ENCODE measurements around the gene AGBL1. TPM values are rescaled to one million over a fixed set of nuclear protein-coding genes. Genes with fewer than 3 reads are reported as not detected.

Gene AGBL1
- total RNA-seq, 1 donor, result not detected

GRCh38 chr15:86042226-86042625, 37.4 kb upstream of the AGBL1 start:
- TF ChIP-seq CTCF (IDR thresholded peaks at IDR 0.05; ENCODE audit: insufficient read depth, low read length), result no peak
- no peak overlapping the region for H3K4me3 ChIP-seq (ENCODE audit: low read depth, low read length)
- no peak for DNase-seq (ENCODE audit: low read depth)

GRCh38 chr15:86044981-86045380, 34.7 kb upstream of the AGBL1 start:
- no peak for TF ChIP-seq CTCF (IDR thresholded peaks at IDR 0.05; ENCODE audit: insufficient read depth, low read length)
- no peak for DNase-seq (ENCODE audit: low read depth)
- H3K4me3 ChIP-seq (ENCODE audit: low read depth, low read length), result no peak overlapping the region

GRCh38 chr15:86054338-86054737, 25.3 kb upstream of the AGBL1 start:
- no peak for TF ChIP-seq CTCF (IDR thresholded peaks at IDR 0.05; ENCODE audit: insufficient read depth, low read length)
- no peak overlapping the region for H3K4me3 ChIP-seq (ENCODE audit: low read depth, low read length)
- no peak for DNase-seq (ENCODE audit: low read depth)

GRCh38 chr15:86055688-86056087, 24.0 kb upstream of the AGBL1 start:
- no peak for TF ChIP-seq CTCF (IDR thresholded peaks at IDR 0.05; ENCODE audit: insufficient read depth, low read length)
- H3K4me3 ChIP-seq (ENCODE audit: low read depth, low read length), result no peak overlapping the region
- no peak for DNase-seq (ENCODE audit: low read depth)

GRCh38 chr15:86059851-86060250, 19.8 kb upstream of the AGBL1 start:
- H3K4me3 ChIP-seq (ENCODE audit: low read depth, low read length), result no peak overlapping the region
- no peak for DNase-seq (ENCODE audit: low read depth)
- TF ChIP-seq CTCF (IDR thresholded peaks at IDR 0.05; ENCODE audit: insufficient read depth, low read length), result no peak

- no peak overlapping the region for H3K4me3 ChIP-seq (ENCODE audit: low read depth, low read length)
- no peak for DNase-seq (ENCODE audit: low read depth)
- no peak for TF ChIP-seq CTCF (IDR thresholded peaks at IDR 0.05; ENCODE audit: insufficient read depth, low read length)
Observed at GRCh38 chr15:86060674-86061073, 19.0 kb upstream of the AGBL1 start.

- no peak for TF ChIP-seq CTCF (IDR thresholded peaks at IDR 0.05; ENCODE audit: insufficient read depth, low read length)
- H3K4me3 ChIP-seq (ENCODE audit: low read depth, low read length), result no peak overlapping the region
- no peak for DNase-seq (ENCODE audit: low read depth)
Observed at GRCh38 chr15:86061581-86061980, 18.1 kb upstream of the AGBL1 start.

Data from fibroblast of the aortic adventitia (primary cell).